ENCODE results near the gene CHGA.

CHGA gene

GRCh38 chr14:92922883-92923743 lies at the start of gene CHGA:
Gene CHGA (plus strand): TSS chr14:92923150. CDS start chr14:92923360, 210 bp downstream.
- Histone ChIP-seq H3K27me3 (ENCODE audit: control insufficient read depth in 5 of 5, insufficient read depth in 4 of 5, low read length in 5 of 5) (peaks cover 5 to 37% (median 13%) of the 10 kb centered on the region in 5 donors), H3K9ac (ENCODE audit: low read length in 5 of 5) (no peak within 1 kb of the TSS), H3K4me1 (ENCODE audit: control insufficient read depth in 5 of 5, insufficient read depth in 5 of 5, low read length in 5 of 5) (peaks cover 0 to 9% (median 0%) of the 10 kb centered on the region in 5 donors), H3K4me3 (ENCODE audit: low read depth in 1 of 5, low read length in 5 of 5) (no peak within 1 kb of the TSS), H3K9me3 (ENCODE audit: control insufficient read depth in 5 of 5, low read length in 5 of 5) (peaks cover 0 to 3% (median 0%) of the 10 kb centered on the region in 5 donors), H3K36me3 (ENCODE audit: control insufficient read depth in 5 of 5, insufficient read depth in 5 of 5, low read length in 5 of 5) (no peaks in the 10 kb centered on the region), H3K27ac (ENCODE audit: low read depth, low read length) (no peak within 1 kb of the TSS)

GRCh38 chr14:92874962-92875661 lies 47.8 kb upstream of the CHGA start:
- Histone ChIP-seq H3K27ac (ENCODE audit: low read depth, low read length) (no peak overlapping the region), H3K4me1 (ENCODE audit: control insufficient read depth in 5 of 5, insufficient read depth in 5 of 5, low read length in 5 of 5) (peaks cover 0 to 9% (median 7%) of the 10 kb centered on the region in 5 donors), H3K27me3 (ENCODE audit: control insufficient read depth in 5 of 5, insufficient read depth in 4 of 5, low read length in 5 of 5) (peaks cover 0 to 10% (median 4%) of the 10 kb centered on the region in 5 donors), H3K9me3 (ENCODE audit: control insufficient read depth in 5 of 5, low read length in 5 of 5) (no peaks in the 10 kb centered on the region), H3K4me3 (ENCODE audit: low read depth in 1 of 5, low read length in 5 of 5) (no peak overlapping the region), H3K9ac (ENCODE audit: low read length in 5 of 5) (no peak overlapping the region), H3K36me3 (ENCODE audit: control insufficient read depth in 5 of 5, insufficient read depth in 5 of 5, low read length in 5 of 5) (no peaks in the 10 kb centered on the region)

DNA sequence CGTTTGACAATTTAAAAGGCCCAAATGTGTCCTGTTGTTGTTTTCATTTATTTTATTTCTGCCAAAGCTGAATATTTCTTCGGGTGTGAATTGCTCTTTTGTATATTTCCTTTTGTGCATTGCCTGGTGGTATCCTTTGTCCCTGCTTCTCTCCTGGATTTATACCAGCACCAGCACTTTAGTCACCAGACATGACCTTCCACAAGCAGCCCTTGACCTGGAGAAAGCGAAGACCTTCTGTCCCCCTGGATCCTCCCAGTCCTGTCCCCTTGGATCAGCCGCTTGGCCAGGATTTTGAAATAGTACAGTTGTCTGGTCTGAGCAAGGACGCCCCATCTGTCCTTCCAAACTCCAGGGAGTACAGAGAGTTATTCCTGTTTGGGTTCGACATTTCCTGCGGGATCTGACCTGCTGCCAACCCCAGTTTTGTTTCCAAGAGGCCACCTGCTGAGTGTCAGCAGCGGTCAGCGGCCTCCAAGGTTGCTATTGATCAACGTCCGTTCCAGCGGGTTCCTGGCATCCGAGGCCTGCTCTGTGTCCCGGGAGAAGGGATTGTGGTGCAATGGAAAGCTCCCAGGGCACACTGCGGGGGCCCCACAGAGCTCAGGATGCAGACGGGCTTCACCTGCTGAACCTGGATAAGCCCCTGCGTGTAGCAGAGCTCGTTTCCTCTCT lies 45.1 kb upstream of the CHGA start:
- H3K27me3 ChIP-seq (ENCODE audit: control insufficient read depth in 5 of 5, insufficient read depth in 4 of 5, low read length in 5 of 5) = peaks cover 0 to 14% (median 6%) of the 10 kb centered on the region in 5 donors
- no peak overlapping the region for H3K9ac ChIP-seq (ENCODE audit: low read length in 5 of 5)
- no peaks in the 10 kb centered on the region for H3K9me3 ChIP-seq (ENCODE audit: control insufficient read depth in 5 of 5, low read length in 5 of 5)
- no peak overlapping the region for H3K4me3 ChIP-seq (ENCODE audit: low read depth in 1 of 5, low read length in 5 of 5)
- peaks cover 3 to 20% (median 14%) of the 10 kb centered on the region in 5 donors for H3K4me1 ChIP-seq (ENCODE audit: control insufficient read depth in 5 of 5, insufficient read depth in 5 of 5, low read length in 5 of 5)
- no peaks in the 10 kb centered on the region for H3K36me3 ChIP-seq (ENCODE audit: control insufficient read depth in 5 of 5, insufficient read depth in 5 of 5, low read length in 5 of 5)
- H3K27ac ChIP-seq (ENCODE audit: low read depth, low read length) = no peak overlapping the region

DNA sequence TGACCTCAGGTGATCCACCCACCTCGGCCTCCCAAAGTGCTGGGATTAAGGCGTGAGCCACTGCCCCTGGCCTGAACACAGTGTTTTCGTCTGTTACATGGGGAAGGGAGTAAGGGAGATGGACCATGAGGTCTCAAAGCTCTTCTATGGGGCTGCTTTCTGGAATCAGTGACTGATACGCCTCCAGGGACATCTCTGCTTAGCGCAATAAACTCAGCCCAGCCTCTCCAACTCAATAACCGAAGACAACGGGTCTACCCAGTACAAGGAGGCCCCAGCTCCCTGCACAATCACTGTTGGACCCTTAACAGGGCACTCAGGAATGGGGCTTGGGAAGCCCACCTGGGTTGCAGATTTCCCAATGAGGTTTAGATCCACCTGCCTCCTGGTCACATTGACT lies 42.6 kb upstream of the CHGA start:
- no peaks in the 10 kb centered on the region for H3K36me3 ChIP-seq (ENCODE audit: control insufficient read depth in 5 of 5, insufficient read depth in 5 of 5, low read length in 5 of 5)
- peaks cover 0 to 10% (median 4%) of the 10 kb centered on the region in 5 donors for H3K27me3 ChIP-seq (ENCODE audit: control insufficient read depth in 5 of 5, insufficient read depth in 4 of 5, low read length in 5 of 5)

DNA sequence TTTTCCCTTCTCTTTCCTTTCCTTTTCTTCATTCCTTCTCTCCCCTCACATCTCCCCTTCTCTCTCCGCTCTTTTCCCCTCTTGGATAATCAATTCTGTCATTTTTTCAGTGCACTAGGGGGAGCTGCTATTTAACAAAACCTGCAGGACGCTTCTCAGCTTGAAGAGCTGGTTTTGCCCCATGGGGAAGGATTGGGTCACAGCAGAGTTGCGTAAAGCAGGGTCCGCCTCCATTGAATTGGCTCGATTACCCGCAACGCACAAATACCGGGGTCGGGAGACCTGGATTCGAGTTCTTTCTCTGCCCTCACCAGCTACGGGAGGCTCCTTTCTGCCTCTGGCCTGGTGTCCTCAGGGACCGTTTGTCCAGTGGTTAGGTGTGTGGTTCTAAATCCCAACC lies 42.1 kb upstream of the CHGA start:
- H3K36me3 ChIP-seq (ENCODE audit: control insufficient read depth in 5 of 5, insufficient read depth in 5 of 5, low read length in 5 of 5) = no peaks in the 10 kb centered on the region
- peaks cover 3 to 20% (median 14%) of the 10 kb centered on the region in 5 donors for H3K4me1 ChIP-seq (ENCODE audit: control insufficient read depth in 5 of 5, insufficient read depth in 5 of 5, low read length in 5 of 5)
- H3K27ac ChIP-seq (ENCODE audit: low read depth, low read length) = no peak overlapping the region
- H3K27me3 ChIP-seq (ENCODE audit: control insufficient read depth in 5 of 5, insufficient read depth in 4 of 5, low read length in 5 of 5) = peaks cover 0 to 10% (median 4%) of the 10 kb centered on the region in 5 donors
- peak overlapping the region in 4 of 5 donors; percentile 8 to 39 (median 30) for H3K4me3 ChIP-seq (ENCODE audit: low read depth in 1 of 5, low read length in 5 of 5)
- no peak overlapping the region for H3K9ac ChIP-seq (ENCODE audit: low read length in 5 of 5)
- H3K9me3 ChIP-seq (ENCODE audit: control insufficient read depth in 5 of 5, low read length in 5 of 5) = no peaks in the 10 kb centered on the region

More for the DNA sequence above, 42.6 kb upstream of the CHGA start:
- Histone ChIP-seq H3K27ac (ENCODE audit: low read depth, low read length) (no peak overlapping the region), H3K4me3 (ENCODE audit: low read depth in 1 of 5, low read length in 5 of 5) (no peak overlapping the region), H3K9ac (ENCODE audit: low read length in 5 of 5) (no peak overlapping the region), H3K9me3 (ENCODE audit: control insufficient read depth in 5 of 5, low read length in 5 of 5) (no peaks in the 10 kb centered on the region), H3K4me1 (ENCODE audit: control insufficient read depth in 5 of 5, insufficient read depth in 5 of 5, low read length in 5 of 5) (peaks cover 3 to 20% (median 14%) of the 10 kb centered on the region in 5 donors)

- no peaks in the 10 kb centered on the region for H3K9me3 ChIP-seq (ENCODE audit: control insufficient read depth in 5 of 5, low read length in 5 of 5)
- H3K27me3 ChIP-seq (ENCODE audit: control insufficient read depth in 5 of 5, insufficient read depth in 4 of 5, low read length in 5 of 5) = peaks cover 3 to 12% (median 5%) of the 10 kb centered on the region in 5 donors
- H3K27ac ChIP-seq (ENCODE audit: low read depth, low read length) = no peak overlapping the region
- no peak overlapping the region for H3K9ac ChIP-seq (ENCODE audit: low read length in 5 of 5)
- H3K36me3 ChIP-seq (ENCODE audit: control insufficient read depth in 5 of 5, insufficient read depth in 5 of 5, low read length in 5 of 5) = no peaks in the 10 kb centered on the region
- no peak overlapping the region for H3K4me3 ChIP-seq (ENCODE audit: low read depth in 1 of 5, low read length in 5 of 5)
- peaks cover 3 to 14% (median 9%) of the 10 kb centered on the region in 5 donors for H3K4me1 ChIP-seq (ENCODE audit: control insufficient read depth in 5 of 5, insufficient read depth in 5 of 5, low read length in 5 of 5)
These were observed 39.9 kb upstream of the CHGA start for GRCh38 chr14:92883066-92883465.

DNA sequence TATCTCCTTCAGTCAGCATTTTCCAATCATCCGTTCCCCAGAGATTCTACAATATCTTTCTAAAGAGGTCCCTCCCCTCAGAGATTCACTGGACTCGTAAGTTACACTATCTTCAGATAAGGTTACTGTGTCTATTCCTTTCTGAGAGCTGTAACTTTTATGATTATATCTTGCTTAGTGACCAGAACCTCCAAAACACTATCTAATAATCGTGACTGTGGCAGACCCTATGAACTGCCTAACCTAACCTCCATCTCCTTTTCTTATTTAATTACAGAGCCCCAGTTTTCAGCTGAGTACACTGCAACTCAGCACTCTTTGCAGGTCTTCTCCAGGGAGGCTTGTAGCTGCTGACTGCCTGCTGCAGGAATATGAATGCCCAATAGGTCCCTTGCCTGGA lies 38.5 kb upstream of the CHGA start:
- H3K4me3 ChIP-seq (ENCODE audit: low read depth in 1 of 5, low read length in 5 of 5) = no peak overlapping the region
- H3K9ac ChIP-seq (ENCODE audit: low read length in 5 of 5) = no peak overlapping the region
- no peak overlapping the region for H3K27ac ChIP-seq (ENCODE audit: low read depth, low read length)
- H3K4me1 ChIP-seq (ENCODE audit: control insufficient read depth in 5 of 5, insufficient read depth in 5 of 5, low read length in 5 of 5) = peaks cover 0 to 11% (median 7%) of the 10 kb centered on the region in 5 donors
- no peaks in the 10 kb centered on the region for H3K9me3 ChIP-seq (ENCODE audit: control insufficient read depth in 5 of 5, low read length in 5 of 5)
- H3K27me3 ChIP-seq (ENCODE audit: control insufficient read depth in 5 of 5, insufficient read depth in 4 of 5, low read length in 5 of 5) = peaks cover 3 to 9% (median 5%) of the 10 kb centered on the region in 5 donors
- H3K36me3 ChIP-seq (ENCODE audit: control insufficient read depth in 5 of 5, insufficient read depth in 5 of 5, low read length in 5 of 5) = no peaks in the 10 kb centered on the region

DNA sequence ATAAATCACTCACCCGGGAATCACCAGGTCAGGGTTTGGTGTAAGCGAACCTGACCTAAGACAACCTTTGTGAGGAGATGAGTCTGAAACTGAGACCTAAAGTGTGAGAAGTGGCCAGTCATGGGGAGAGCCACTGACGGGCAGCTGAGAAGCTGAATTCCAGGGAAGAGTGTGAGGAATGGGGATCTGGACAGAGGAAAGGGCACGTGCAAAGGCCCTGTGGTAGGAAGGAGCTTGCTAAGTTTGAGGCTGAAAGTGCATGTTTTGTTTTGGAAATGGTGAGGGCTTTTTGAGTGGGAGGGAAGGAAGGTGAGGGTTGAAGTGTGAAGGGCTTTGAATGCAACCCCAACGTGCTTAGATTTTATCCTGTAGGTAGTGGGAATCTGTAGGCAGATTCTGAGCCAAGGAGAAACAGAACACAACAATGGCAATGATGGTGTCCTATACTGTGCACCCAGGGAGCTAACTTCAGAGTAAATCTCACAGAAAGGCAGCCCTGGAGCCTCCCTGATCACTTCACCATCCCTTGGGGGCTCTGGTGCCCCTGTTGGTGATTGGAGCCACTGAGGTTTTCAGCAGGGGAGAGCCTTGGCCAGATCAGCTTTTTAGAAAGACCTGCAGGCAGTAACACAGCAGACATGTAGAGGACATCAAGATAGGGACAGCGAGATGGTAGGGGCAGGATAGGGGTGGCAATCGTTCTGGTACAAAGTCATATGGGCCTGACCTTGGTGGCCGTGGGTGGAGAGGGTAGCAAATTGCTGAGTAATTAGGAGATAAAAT lies 37.5 kb upstream of the CHGA start:
- H3K27me3 ChIP-seq (ENCODE audit: control insufficient read depth in 5 of 5, insufficient read depth in 4 of 5, low read length in 5 of 5) = peaks cover 3 to 8% (median 5%) of the 10 kb centered on the region in 5 donors
- H3K27ac ChIP-seq (ENCODE audit: low read depth, low read length) = no peak overlapping the region
- H3K36me3 ChIP-seq (ENCODE audit: control insufficient read depth in 5 of 5, insufficient read depth in 5 of 5, low read length in 5 of 5) = no peaks in the 10 kb centered on the region
- no peak overlapping the region for H3K9ac ChIP-seq (ENCODE audit: low read length in 5 of 5)
- peaks cover 0 to 8% (median 7%) of the 10 kb centered on the region in 5 donors for H3K4me1 ChIP-seq (ENCODE audit: control insufficient read depth in 5 of 5, insufficient read depth in 5 of 5, low read length in 5 of 5)
- H3K4me3 ChIP-seq (ENCODE audit: low read depth in 1 of 5, low read length in 5 of 5) = no peak overlapping the region
- no peaks in the 10 kb centered on the region for H3K9me3 ChIP-seq (ENCODE audit: control insufficient read depth in 5 of 5, low read length in 5 of 5)

GRCh38 chr14:92886337-92886736 lies 36.6 kb upstream of the CHGA start:
- Histone ChIP-seq H3K9me3 (ENCODE audit: control insufficient read depth in 5 of 5, low read length in 5 of 5) (no peaks in the 10 kb centered on the region), H3K4me3 (ENCODE audit: low read depth in 1 of 5, low read length in 5 of 5) (no peak overlapping the region), H3K4me1 (ENCODE audit: control insufficient read depth in 5 of 5, insufficient read depth in 5 of 5, low read length in 5 of 5) (peaks cover 0 to 3% (median 0%) of the 10 kb centered on the region in 5 donors), H3K9ac (ENCODE audit: low read length in 5 of 5) (no peak overlapping the region), H3K27ac (ENCODE audit: low read depth, low read length) (no peak overlapping the region), H3K36me3 (ENCODE audit: control insufficient read depth in 5 of 5, insufficient read depth in 5 of 5, low read length in 5 of 5) (no peaks in the 10 kb centered on the region), H3K27me3 (ENCODE audit: control insufficient read depth in 5 of 5, insufficient read depth in 4 of 5, low read length in 5 of 5) (peaks cover 3 to 5% (median 5%) of the 10 kb centered on the region in 5 donors)
